Head of caudate nucleus (tissue), 42 donors: ENCODE measurements around the gene DOCK4.

ENCODE experiments used
- DNase-seq, 42 donors: peaks; one replicate each; pipeline versions ENCODE4 v3.0.0 to v3.0.0-alpha.2; 2020 to 2021; ENCODE audit warnings: mixed read lengths in 7 of 42
- intact Hi-C: fragments of 100-400 bp; cut with DNase I; formaldehyde crosslinking; loops from one replicate; pipeline ENCODE4 v1.15.0; 2022

Gene DOCK4

GRCh38 chr7:112010994-112011393 is 195.2 kb downstream of the DOCK4 start:
- intact Hi-C loops: no loop called here
- DNase-seq: peak in 16 of 42 donors; percentile 10 to 54 (median 26)

GRCh38 chr7:112010109-112010508 is 196.1 kb downstream of the DOCK4 start:
- intact Hi-C loops: no loop called here
- no peak for DNase-seq

- intact Hi-C loops: no loop called here
- DNase-seq: no peak
Measured at GRCh38 chr7:112009081-112009480, 197.1 kb downstream of the DOCK4 start.

- intact Hi-C loops: no loop called here
- no peak for DNase-seq
Measured at GRCh38 chr7:112007185-112007584, 199.0 kb downstream of the DOCK4 start.

- intact Hi-C loops: no loop called here
- DNase-seq: no peak
Measured at GRCh38 chr7:112006071-112006470, 200.1 kb downstream of the DOCK4 start.

- intact Hi-C loops: no loop called here
- no peak for DNase-seq
Measured at GRCh38 chr7:112005205-112005775, 200.9 kb downstream of the DOCK4 start.

- peak in 27 of 42 donors; percentile 18 to 79 (median 44) for DNase-seq
- intact Hi-C loops: no loop called here
Measured at GRCh38 chr7:112001091-112001826, 204.9 kb downstream of the DOCK4 start.

GRCh38 chr7:111998326-111998725 is 207.9 kb downstream of the DOCK4 start:
- no peak for DNase-seq
- intact Hi-C loops: loop anchor here (10.0 kb wide), 1 partner anchor 106 kb away; no protein-coding TSS in a partner anchor

- intact Hi-C loops: loop anchor here (10.0 kb wide), 1 partner anchor 107 kb away; no protein-coding TSS in a partner anchor
- no peak for DNase-seq
Measured at GRCh38 chr7:111997546-111997945, 208.7 kb downstream of the DOCK4 start.

GRCh38 chr7:111992601-111993000 is 213.6 kb downstream of the DOCK4 start:
- no peak for DNase-seq
- intact Hi-C loops: loop anchor here (10.0 kb wide), 1 partner anchor 112 kb away; no protein-coding TSS in a partner anchor

- DNase-seq: no peak
- intact Hi-C loops: loop anchor here (10.0 kb wide), 1 partner anchor 114 kb away; no protein-coding TSS in a partner anchor
Measured at GRCh38 chr7:111990643-111991042, 215.6 kb downstream of the DOCK4 start.

GRCh38 chr7:111987886-111988285 is 218.3 kb downstream of the DOCK4 start:
- DNase-seq: no peak
- intact Hi-C loops: no loop called here

- DNase-seq: no peak
- intact Hi-C loops: no loop called here
Measured at GRCh38 chr7:111987115-111987826, 218.9 kb downstream of the DOCK4 start.

- intact Hi-C loops: no loop called here
- DNase-seq: no peak
Measured at GRCh38 chr7:111986601-111987000, 219.6 kb downstream of the DOCK4 start.

- DNase-seq: no peak
- intact Hi-C loops: no loop called here
Measured at GRCh38 chr7:111985798-111986197, 220.4 kb downstream of the DOCK4 start.

- DNase-seq: no peak
- intact Hi-C loops: no loop called here
Measured at GRCh38 chr7:111982804-111983203, 223.4 kb downstream of the DOCK4 start.

GRCh38 chr7:111982133-111982532 is 224.1 kb downstream of the DOCK4 start:
- intact Hi-C loops: no loop called here

GRCh38 chr7:111980725-111981124 is 225.5 kb downstream of the DOCK4 start:
- intact Hi-C loops: no loop called here

More at GRCh38 chr7:111982133-111982532, 224.1 kb downstream of the DOCK4 start:
- no peak for DNase-seq

GRCh38 chr7:111975346-111975745 is 230.9 kb downstream of the DOCK4 start:
- intact Hi-C loops: no loop called here

More at GRCh38 chr7:111980725-111981124, 225.5 kb downstream of the DOCK4 start:
- DNase-seq: no peak

GRCh38 chr7:111960984-111961383 is 245.2 kb downstream of the DOCK4 start:
- intact Hi-C loops: no loop called here
- DNase-seq: peak in 1 of 42 donors; percentile 8

More at GRCh38 chr7:111975346-111975745, 230.9 kb downstream of the DOCK4 start:
- DNase-seq: no peak
